ENCODE data around the gene OR10A5.

- TF ChIP-seq POLR2AphosphoS5 (IDR thresholded peaks at IDR 0.05) = no peak
- no peak for TF ChIP-seq CTCF (IDR thresholded peaks at IDR 0.05)
- TF ChIP-seq EP300 (IDR thresholded peaks at IDR 0.05) = no peak
- no peak for TF ChIP-seq POLR2A (IDR thresholded peaks at IDR 0.05)
Observed at GRCh38 chr11:6799402-6799801, 46.1 kb upstream of the OR10A5 start, which contains the start of gene OR6A2.
